Esophagus muscularis mucosa (tissue), 4 donors: ENCODE results near the gene CLRN3. TPM values are rescaled to one million over a fixed set of nuclear protein-coding genes. Genes with fewer than 3 reads are reported as not detected.

Source experiments
- DNase-seq: peaks from one replicate; pipeline ENCODE4 v3.0.0-alpha.2; 2017; ENCODE audit errors: extremely low spot score
- H3K27ac ChIP-seq, 4 donors: fragments of 200-600 bp; sonication (generic); replicated peaks in 1 of 4; 1 replicate in 3 of 4; 2 replicates in 1 of 4; pipeline ENCODE4 v1.5.1; 2016 to 2019; ENCODE audit warnings: mild to moderate bottlenecking in 1 of 4
- H3K27me3 ChIP-seq, 4 donors: fragments of 200-600 bp; sonication (generic); one replicate each; pipeline versions ENCODE4 v1.5.1 to v1.6.0; 2016 to 2019
- H3K36me3 ChIP-seq, 4 donors: fragments of 200-600 bp; sonication (generic); one replicate each; pipeline ENCODE4 v1.5.1; 2016 to 2019
- H3K4me1 ChIP-seq, 4 donors: fragments of 200-600 bp; sonication (generic); one replicate each; pipeline ENCODE4 v1.5.1; 2016 to 2019
- H3K4me3 ChIP-seq, 4 donors: fragments of 200-600 bp; sonication (generic); 1 replicate in 2 of 4; 2 replicates in 2 of 4; pipeline ENCODE4 v1.5.1; 2016 to 2019; ENCODE audit warnings: mild to moderate bottlenecking in 4 of 4, moderate library complexity in 1 of 4
- H3K9me3 ChIP-seq, 4 donors: fragments of 200-600 bp; sonication (generic); 1 replicate in 3 of 4; 2 replicates in 1 of 4; pipeline ENCODE4 v1.5.1; 2016 to 2019
- CTCF ChIP-seq, 3 experiments: fragments of 200-600 bp in 2 of 3; fragments of 450-650 bp in 1 of 3; sonication (generic) in 2 of 3; IDR thresholded peaks; one replicate each; pipeline ENCODE4 v1.5.1; 2017 to 2019; ENCODE audit warnings: antibody characterized with exemption in 3 of 3, mild to moderate bottlenecking in 2 of 3, moderate library complexity in 1 of 3
- EP300 ChIP-seq: sonication (generic); formaldehyde crosslinking; IDR thresholded peaks from one replicate; pipeline ENCODE4 v1.6.1; 2017; ENCODE audit warnings: antibody characterized with exemption
- POLR2A ChIP-seq: fragments of 450-650 bp; IDR thresholded peaks from one replicate; pipeline ENCODE4 v1.6.1; 2017; ENCODE audit warnings: antibody characterized with exemption, moderate library complexity, mild to moderate bottlenecking, low read depth
- POLR2AphosphoS5 ChIP-seq, 2 donors: sonication (generic); formaldehyde crosslinking; IDR thresholded peaks; one replicate each; pipeline ENCODE4 v1.6.1; 2017; ENCODE audit warnings: antibody characterized with exemption in 2 of 2
- WGBS: methylation state at CpG from one replicate; pipeline ENCODE4 v1.1.5; 2018; 5-methylcytosine and 5-hydroxymethylcytosine counted together
- intact Hi-C: fragments of 100-400 bp; cut with DNase I; formaldehyde crosslinking; loops from one replicate; pipeline ENCODE4 v1.15.1; 2023
- total RNA-seq, 4 donors: library from RNA; depleted of rRNA; stranded (reverse); fragments of >200 nt; gene quantifications; one replicate each; pipeline versions ENCODE4 v1.1.0 to v1.2.1, GENCODE V29; 2016

CLRN3 gene
- total RNA-seq, 4 donors from 2014 or later = not detected

- peaks cover 0 to 7% (median 3%) of the 10 kb centered on the region in 4 donors for H3K9me3 ChIP-seq
- intact Hi-C loops = no loop called here
- H3K36me3 ChIP-seq = peaks cover 0 to 4% (median 0%) of the 10 kb centered on the region in 4 donors
- DNase-seq = no peak
- WGBS = 47% methylated on average over 10 of the region's 10 CpGs
- H3K27me3 ChIP-seq = no peaks in the 10 kb centered on the region
- no peak for TF ChIP-seq POLR2A
- no peak for TF ChIP-seq EP300
- no peak for TF ChIP-seq CTCF (IDR thresholded peaks at IDR 0.05)
- TF ChIP-seq POLR2AphosphoS5 (IDR thresholded peaks at IDR 0.05) = no peak
- peaks cover 0 to 14% (median 6%) of the 10 kb centered on the region in 4 donors for H3K4me1 ChIP-seq
- H3K4me3 ChIP-seq = no peak overlapping the region
- H3K27ac ChIP-seq = no peak overlapping the region
Observed at GRCh38 chr10:127928021-127928806, 35.5 kb upstream of the CLRN3 start.

GRCh38 chr10:127926455-127926854 is 33.7 kb upstream of the CLRN3 start:
- Histone ChIP-seq H3K27ac (no peak overlapping the region), H3K36me3 (no peaks in the 10 kb centered on the region), H3K4me3 (no peak overlapping the region), H3K4me1 (peaks cover 15 to 31% (median 21%) of the 10 kb centered on the region in 4 donors), H3K27me3 (no peaks in the 10 kb centered on the region), H3K9me3 (no peaks in the 10 kb centered on the region)
- WGBS = 80% methylated on average over 8 of the region's 8 CpGs
- intact Hi-C loops = no loop called here
- TF ChIP-seq POLR2AphosphoS5 (IDR thresholded peaks at IDR 0.05) = no peak
- TF ChIP-seq EP300 = no peak
- DNase-seq = no peak

- Histone ChIP-seq H3K36me3 (no peaks in the 10 kb centered on the region), H3K27ac (peak overlapping the region in 1 of 4 donors; percentile 30), H3K4me1 (peaks cover 18 to 40% (median 27%) of the 10 kb centered on the region in 4 donors), H3K4me3 (no peak overlapping the region), H3K27me3 (no peaks in the 10 kb centered on the region), H3K9me3 (no peaks in the 10 kb centered on the region)
- intact Hi-C loops = no loop called here
- 59% methylated on average over 6 of the region's 6 CpGs for WGBS
- TF ChIP-seq POLR2A (no peak), EP300 (no peak), POLR2AphosphoS5 (IDR thresholded peaks at IDR 0.05) (no peak), CTCF (IDR thresholded peaks at IDR 0.05) (no peak)
- DNase-seq = no peak
Observed at GRCh38 chr10:127925471-127926207, 32.9 kb upstream of the CLRN3 start.

GRCh38 chr10:127923646-127924045 is 30.9 kb upstream of the CLRN3 start:
- no peaks in the 10 kb centered on the region for H3K27me3 ChIP-seq
- no peak for DNase-seq
- H3K4me1 ChIP-seq = peaks cover 32 to 60% (median 43%) of the 10 kb centered on the region in 4 donors
- peak overlapping the region; percentile 9 to 64 (median 26) for H3K27ac ChIP-seq
- H3K9me3 ChIP-seq = no peaks in the 10 kb centered on the region
- H3K4me3 ChIP-seq = no peak overlapping the region
- H3K36me3 ChIP-seq = no peaks in the 10 kb centered on the region
- 40% methylated on average over 1 of the region's 1 CpG for WGBS
- intact Hi-C loops = no loop called here
- TF ChIP-seq POLR2AphosphoS5 (IDR thresholded peaks at IDR 0.05) (no peak), POLR2A (no peak), CTCF (IDR thresholded peaks at IDR 0.05) (no peak), EP300 (no peak)

- no peaks in the 10 kb centered on the region for H3K36me3 ChIP-seq
- H3K4me1 ChIP-seq = peaks cover 32 to 55% (median 42%) of the 10 kb centered on the region in 4 donors
- no peak for DNase-seq
- no peaks in the 10 kb centered on the region for H3K9me3 ChIP-seq
- 90% methylated on average over 7 of the region's 12 CpGs for WGBS
- no peaks in the 10 kb centered on the region for H3K27me3 ChIP-seq
- peak overlapping the region; percentile 30 to 64 (median 36) for H3K27ac ChIP-seq
- no peak overlapping the region for H3K4me3 ChIP-seq
- no peak for TF ChIP-seq CTCF (IDR thresholded peaks at IDR 0.05)
- TF ChIP-seq EP300 = no peak
- no peak for TF ChIP-seq POLR2A
- no peak for TF ChIP-seq POLR2AphosphoS5 (IDR thresholded peaks at IDR 0.05)
- intact Hi-C loops = no loop called here
Observed at GRCh38 chr10:127922675-127923366, 30.1 kb upstream of the CLRN3 start.
